GM21423 (cell line): ENCODE data around the gene SYT3.
"Not testable (repeated sequence)": the region's sequence is repeated elsewhere in the genome, so short reads cannot be mapped to it uniquely, and the experiment has no call there.

Source experiments
- ATAC-seq: cut with Tn5 transposase; IDR thresholded peaks from one replicate; pipeline ENCODE4 v1.9.1; 2021; ENCODE audit warnings: mild to moderate bottlenecking, moderate library complexity; ENCODE audit not compliant: unreplicated experiment

The SYT3 gene

DNA sequence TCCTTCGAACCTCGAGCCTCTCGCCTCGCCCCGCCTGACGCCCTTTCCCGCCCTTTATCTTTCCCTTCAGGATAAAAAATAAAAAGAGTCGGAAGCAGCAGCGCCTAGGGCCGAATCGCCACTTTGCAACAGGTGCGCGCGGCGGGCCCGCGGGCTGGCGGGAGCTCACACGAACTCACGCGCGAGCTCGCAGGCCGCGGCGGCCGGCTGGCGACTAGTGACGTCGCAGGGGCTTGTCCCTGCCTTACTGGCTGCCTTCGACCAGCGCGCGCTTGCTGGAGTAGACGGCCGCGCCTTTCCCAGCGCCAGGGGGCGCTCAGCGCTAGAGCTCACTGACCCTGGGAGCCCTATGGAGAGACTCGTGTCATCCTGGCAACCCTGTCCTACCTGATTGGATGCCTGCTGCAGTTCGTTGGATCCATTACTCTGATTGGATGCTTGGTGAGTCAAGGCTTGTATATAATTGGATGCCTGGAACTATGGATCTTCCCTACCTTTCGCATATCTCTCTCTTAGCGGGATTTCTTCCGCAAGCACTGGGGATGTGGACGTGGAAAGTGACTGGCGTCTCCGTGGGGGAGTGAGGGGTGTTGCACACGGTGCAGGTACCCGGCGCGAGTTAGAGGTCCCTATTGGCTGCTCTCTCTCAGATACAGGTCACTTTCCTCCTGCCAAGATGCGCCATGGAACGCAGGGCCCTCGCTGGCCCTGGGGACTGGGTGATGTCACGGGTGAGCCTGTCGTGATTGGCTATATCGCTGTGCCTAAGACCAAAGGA is 33.4 kb downstream of the SYT3 start:
- ATAC-seq = not testable (repeated sequence)

DNA sequence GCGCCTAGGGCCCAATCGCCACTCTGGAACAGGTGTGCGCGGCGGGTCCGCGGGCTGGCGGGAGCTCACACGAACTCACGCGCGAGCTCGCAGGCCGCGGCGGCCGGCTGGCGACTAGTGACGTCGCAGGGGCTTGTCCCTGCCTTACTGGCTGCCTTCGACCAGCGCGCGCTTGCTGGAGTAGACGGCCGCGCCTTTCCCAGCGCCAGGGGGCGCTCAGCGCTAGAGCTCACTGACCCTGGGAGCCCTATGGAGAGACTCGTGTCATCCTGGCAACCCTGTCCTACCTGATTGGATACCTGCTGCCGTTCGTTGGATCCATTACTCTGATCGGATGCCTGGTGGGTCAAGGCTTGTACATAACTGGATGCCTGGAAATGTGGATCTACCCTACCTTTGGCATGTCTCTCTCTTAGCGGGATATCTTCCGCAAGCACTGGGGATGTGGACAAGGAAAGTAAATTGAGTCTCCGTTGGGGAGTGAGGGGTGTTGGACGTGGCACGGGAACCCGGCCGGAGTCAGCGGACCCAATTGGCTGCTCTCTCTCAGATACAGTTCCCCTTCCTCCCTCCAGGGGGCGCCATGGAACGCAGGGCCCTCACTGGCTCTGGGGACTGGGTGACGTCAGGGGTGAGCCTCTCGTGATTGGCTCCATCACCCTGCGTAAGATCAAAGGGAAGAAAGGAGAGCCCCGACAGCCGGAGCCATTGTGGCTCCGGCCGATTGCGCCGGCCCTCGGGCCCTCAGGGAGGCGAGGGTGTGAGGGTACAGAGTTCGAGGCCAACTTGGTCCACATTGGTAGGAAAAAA is 35.2 kb downstream of the SYT3 start:
- not testable (repeated sequence) for ATAC-seq

DNA sequence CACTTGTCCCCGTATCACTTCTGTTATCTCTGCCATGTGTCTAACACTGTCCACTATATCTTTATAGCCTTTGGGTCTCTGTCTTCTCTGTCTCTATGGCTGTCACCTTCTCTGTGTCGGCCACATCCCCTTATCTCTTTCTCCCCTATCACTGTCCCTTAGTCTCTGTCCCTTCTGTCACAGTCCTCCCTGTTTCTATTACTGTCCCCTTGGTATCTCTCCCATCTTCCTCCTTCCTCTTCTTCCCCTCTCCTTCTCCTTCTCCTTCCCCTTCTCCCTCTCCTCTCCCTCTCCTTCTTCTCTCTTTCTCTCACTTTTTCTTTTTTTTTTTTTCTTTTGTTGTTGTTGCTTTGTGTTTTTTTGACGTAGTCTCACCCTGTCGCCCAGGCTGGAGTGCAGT is 36.7 kb downstream of the SYT3 start:
- no peak for ATAC-seq

DNA sequence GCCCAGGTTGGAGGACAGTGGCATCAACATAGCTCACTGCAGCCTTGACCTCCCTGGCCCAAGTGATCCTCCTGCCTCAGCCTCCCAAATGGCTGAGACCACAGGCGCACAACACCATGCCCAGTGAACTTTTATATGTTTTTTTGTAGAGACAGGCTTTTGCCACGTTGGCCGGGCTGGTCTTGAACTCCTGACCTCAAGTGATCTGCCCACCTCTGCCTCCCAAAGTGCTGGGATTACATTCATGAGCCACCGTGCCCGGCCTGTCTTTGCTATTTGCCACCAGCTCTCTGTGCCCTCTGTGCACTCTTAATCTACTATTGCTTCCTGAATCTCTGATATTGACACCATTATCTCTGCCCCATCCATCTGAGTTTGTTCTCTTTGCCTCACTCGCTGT is 37.2 kb downstream of the SYT3 start:
- no peak for ATAC-seq

DNA sequence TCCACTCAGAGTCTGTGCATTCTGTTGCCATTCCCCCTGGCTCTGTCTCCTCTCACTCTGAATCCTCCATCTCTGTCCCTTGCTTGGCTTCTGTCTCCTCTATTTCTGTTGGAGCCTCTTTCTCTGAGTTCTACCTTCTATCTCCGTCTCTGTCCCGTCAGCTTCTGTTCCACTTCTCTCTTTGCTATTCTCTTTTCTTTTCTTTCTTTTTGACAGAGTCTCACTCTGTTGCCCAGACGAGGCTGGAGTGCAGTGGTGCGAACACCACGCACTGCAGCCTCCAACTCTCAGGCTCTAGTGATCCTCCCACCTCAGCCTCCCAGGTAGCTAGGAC is 37.6 kb downstream of the SYT3 start:
- no peak for ATAC-seq

DNA sequence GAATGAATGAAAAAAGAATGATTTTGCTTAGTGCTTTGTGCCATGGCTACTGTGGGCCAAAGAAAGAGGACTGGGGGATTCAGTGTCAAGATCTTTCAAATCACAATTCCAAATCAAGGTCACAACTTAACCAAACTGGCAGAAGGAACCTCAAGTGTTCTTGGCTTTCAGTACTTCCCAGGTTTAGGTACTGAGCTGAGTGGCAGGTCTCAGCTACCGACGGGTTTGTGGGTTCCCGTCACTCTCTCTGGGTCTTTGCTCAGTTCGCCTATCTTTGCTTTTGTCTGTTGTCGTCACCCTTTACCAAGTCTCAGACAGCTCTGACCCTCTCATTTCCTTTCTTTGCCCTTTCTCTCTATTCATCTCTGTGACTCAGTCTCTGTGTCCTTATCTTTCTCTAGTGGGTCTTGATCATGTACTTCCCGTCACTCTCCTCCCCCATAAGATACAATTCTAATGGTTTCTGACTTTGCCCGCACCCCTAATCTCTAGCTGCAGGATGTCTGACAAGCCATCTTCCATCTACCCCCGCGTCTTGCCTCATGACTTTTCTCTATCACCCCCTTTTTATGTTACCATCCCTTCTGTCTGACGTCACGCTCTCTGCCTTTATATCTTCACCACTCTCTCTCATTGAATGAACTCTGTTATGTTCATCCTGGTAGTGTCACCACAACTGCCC is 38.1 kb downstream of the SYT3 start:
- ATAC-seq = no peak

DNA sequence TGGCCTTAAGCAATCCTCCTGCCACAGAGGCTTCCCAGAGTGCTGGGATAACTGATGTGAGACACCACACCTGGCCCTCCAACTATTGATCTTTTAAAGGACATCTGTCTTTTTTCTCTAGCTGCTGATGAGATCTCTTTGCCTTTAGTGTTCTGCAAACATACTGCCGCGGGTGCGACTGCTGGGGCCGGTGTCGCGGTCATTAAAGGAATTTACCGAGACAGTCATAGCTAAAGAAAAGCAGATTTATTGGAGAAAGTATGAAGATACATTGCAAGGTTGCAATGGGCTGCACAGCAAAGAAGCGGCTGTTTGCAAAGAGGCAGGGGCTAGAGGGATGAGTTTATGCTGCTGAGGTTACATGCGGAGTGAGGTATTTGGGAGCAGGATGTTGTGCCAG is 40.3 kb downstream of the SYT3 start:
- ATAC-seq = no peak

DNA sequence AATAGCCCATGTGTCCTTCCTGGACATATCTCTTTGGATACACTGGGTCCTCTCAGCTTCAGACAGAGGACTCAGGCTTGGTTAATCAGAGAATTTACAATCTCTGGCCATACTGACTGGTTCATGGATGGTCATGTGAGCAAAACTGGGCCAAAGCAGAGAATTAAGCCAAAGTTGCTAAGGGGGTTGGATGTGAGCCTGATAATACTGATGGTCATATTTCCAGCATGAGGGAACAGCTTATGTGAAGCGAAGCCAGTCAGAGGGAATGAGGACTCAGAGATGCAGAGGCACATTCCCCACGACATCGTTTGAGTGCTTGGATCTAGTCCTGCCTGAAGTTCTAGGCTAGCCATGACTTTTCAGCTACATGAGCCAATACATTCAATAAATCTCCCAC is 49.5 kb downstream of the SYT3 start:
- no peak for ATAC-seq

DNA sequence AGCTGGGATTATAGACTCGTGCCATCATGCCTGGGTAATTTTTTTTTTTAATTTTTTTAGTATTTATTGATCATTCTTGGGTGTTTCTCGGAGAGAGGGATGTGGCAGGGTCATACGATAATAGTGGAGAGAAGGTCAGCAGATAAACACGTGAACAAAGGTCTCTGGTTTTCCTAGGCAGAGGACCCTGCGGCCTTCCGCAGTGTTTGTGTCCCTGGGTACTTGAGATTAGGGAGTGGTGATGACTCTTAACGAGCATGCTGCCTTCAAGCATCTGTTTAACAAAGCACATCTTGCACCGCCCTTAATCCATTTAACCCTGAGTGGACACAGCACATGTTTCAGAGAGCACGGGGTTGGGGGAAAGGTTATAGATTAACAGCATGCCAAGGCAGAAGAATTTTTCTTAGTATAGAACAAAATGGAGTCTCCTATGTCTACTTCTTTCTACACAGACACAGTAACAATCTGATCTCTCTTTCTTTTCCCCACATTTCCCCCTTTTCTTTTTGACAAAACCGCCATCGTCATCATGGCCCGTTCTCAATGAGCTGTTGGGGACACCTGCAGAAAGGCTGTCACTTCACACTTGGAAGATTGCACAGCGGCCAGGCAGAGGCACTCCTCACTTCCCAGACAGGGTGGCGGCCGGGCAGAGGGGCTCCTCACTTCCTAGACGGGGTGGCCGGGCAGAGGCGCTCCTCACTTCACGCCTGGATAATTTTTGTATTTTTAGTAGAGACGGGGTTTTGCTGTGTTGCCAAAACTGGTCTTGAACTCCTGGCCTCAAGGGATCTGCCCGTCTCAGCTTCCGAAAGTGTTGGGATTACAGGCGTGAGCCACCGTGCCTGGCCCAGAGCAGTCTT is 57.7 kb downstream of the SYT3 start:
- not testable (repeated sequence) for ATAC-seq

DNA sequence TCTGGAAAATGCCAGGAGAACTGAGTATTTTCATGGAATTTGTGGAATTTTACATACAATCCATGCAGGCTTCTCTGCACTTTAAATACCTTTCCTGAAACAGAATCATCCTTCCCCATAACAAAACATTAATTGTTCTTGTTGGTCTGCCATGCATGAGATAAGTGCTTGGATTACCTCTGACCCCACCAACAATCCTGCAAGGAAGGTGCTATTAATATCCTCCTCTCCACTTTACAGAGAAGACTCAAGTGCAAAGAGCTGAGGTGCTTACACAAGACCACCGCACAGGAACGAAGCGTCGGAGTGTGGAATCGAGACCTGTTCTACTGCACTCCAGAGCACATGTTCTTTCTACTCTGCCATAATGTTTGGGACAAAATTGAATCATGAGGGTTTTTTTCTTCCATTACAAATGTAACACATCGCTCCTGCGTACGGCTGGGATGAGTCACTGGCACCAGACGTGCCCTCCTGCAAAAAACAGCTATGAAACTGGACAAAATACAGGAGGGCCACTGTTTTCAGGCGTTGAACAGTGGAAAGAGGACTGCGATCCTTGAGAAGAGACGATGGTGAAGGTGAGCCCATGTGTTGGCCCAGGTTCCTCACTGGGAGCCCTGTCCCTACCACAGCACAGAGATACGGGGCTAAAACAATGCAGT is 58.6 kb downstream of the SYT3 start:
- ATAC-seq = no peak

DNA sequence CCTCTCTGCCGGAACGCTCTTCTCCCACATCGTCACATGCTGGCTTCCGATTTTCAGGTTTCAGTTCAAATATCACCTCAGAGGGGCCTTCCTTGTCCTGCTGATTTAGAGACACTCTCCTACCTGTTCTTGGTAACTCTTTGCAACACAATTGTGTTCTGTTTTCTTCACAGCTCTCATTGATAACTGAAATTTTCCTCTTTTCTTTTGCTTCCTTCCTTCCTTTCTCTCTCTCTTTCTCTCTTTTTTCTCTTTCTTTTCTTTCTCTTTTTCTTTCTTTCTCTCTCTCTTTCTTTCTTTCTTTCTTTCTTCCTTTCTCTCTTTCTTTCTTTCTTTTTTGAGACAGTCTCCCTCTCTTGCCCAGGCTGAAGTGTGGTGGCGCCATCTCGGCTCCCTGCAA is 59.4 kb downstream of the SYT3 start:
- no peak for ATAC-seq

DNA sequence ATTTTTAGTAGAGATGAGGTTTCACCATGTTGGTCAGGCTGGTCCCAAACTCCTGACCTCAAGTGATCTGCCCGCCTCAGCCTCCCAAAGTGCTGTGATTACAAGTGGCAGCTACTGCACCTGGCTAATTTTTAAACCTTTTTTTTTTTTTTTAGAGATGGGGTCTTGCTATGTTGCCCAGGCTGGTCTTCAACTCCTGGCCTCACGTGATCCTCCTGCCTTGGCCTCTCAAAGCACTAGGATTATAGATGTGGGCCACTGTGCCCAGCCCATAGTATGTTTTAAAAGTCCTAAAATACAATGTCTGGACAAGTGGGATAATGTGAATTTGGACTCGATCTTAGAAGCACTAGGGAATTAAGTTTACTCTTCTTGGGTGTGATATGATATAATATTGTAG is 62.9 kb downstream of the SYT3 start:
- not testable (repeated sequence) for ATAC-seq

DNA sequence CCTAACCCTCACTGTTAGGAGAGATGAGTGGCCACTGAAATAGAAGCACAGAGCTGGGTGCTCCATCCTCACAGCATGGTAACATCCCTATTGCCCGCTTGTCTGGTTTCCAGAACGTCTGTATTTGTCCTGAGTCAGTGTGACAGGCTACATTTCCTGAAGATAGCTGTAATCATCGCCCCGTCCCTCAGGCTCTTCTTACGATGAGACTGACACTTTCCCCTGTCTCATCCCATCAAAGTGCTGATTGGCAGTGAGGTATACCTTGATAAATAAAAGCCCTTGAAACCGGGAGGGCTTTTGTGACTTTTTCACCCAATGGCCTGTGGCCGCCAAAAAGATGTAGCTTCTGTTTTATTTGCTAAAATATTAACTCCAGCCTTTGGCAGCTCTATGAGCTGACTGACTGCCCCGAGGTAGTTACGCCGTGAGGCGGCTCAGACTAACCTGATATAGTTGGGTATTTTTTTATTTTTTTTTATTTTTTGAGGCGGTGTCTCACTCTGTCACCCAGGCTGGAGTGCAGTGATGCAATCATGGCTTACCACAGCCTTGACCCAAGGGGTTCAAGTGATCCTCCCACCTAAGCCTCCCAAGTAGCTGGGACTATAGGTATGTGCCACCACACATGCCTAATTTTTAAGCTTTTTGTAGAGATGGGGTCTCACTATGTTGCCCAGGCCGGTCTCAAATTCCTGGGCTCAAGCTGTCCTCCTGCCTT is 65.8 kb downstream of the SYT3 start:
- no peak for ATAC-seq
